Vagina (tissue), 2 donors: Measurements from ENCODE around the gene CRTAC1. TPM values are rescaled to one million over a fixed set of nuclear protein-coding genes. Genes with fewer than 3 reads are reported as not detected.
A peak's percentile ranks its signal among the peaks of the same experiment; 100 is the strongest.

ENCODE experiments used
- DNase-seq, 2 donors: peaks; one replicate each; pipeline ENCODE4 v3.0.0-alpha.2; 2017; ENCODE audit errors: extremely low spot score in 2 of 2
- H3K27ac ChIP-seq: fragments of 200-600 bp; sonication (generic); one replicate; pipeline ENCODE4 v1.5.1; 2019
- H3K27me3 ChIP-seq: fragments of 200-600 bp; sonication (generic); one replicate; pipeline ENCODE4 v1.5.1; 2019
- H3K36me3 ChIP-seq, 2 donors: fragments of 200-600 bp; sonication (generic); one replicate each; pipeline ENCODE4 v1.5.1; 2017 to 2019
- H3K4me1 ChIP-seq: fragments of 200-600 bp; sonication (generic); one replicate; pipeline ENCODE4 v1.5.1; 2019
- H3K4me3 ChIP-seq, 2 donors: fragments of 200-600 bp; sonication (generic); 1 replicate in 1 of 2; 2 replicates in 1 of 2; pipeline ENCODE4 v1.5.1; 2016 to 2019
- H3K9me3 ChIP-seq: fragments of 200-600 bp; sonication (generic); one replicate; pipeline ENCODE4 v1.5.1; 2019
- CTCF ChIP-seq, 3 experiments: fragments of 450-650 bp in 2 of 3; fragments of 200-600 bp in 1 of 3; sonication (generic) in 1 of 3; IDR thresholded peaks; one replicate each; pipeline ENCODE4 v1.5.1; 2017 to 2019; ENCODE audit warnings: antibody characterized with exemption in 3 of 3, mild to moderate bottlenecking in 2 of 3, moderate library complexity in 2 of 3
- POLR2A ChIP-seq, 2 donors: fragments of 450-650 bp; IDR thresholded peaks; one replicate each; pipeline ENCODE4 v1.6.1; 2017; ENCODE audit warnings: antibody characterized with exemption in 2 of 2, mild to moderate bottlenecking in 2 of 2, moderate library complexity in 2 of 2
- POLR2AphosphoS5 ChIP-seq, 2 donors: sonication (generic); formaldehyde crosslinking; IDR thresholded peaks; one replicate each; pipeline ENCODE4 v1.9.0; 2017; ENCODE audit warnings: antibody characterized with exemption in 2 of 2, mild to moderate bottlenecking in 2 of 2, low read depth in 1 of 2; ENCODE audit not compliant: insufficient read depth in 1 of 2
- intact Hi-C: fragments of 100-400 bp; cut with DNase I; formaldehyde crosslinking; loops from one replicate; pipeline ENCODE4 v1.15.1; 2023
- total RNA-seq: library from RNA; depleted of rRNA; stranded (reverse); fragments of >200 nt; gene quantifications from one replicate; pipeline ENCODE4 v1.2.3, GENCODE V29; 2016

CRTAC1 gene
- total RNA-seq, 1 donor from 2014 or later, result 2.5 TPM

- Histone ChIP-seq H3K27ac (no peak overlapping the region), H3K4me1 (peaks cover 15% of the 10 kb centered on the region), H3K27me3 (no peaks in the 10 kb centered on the region), H3K9me3 (no peaks in the 10 kb centered on the region), H3K4me3 (peak overlapping the region; percentile 41 to 50), H3K36me3 (no peaks in the 10 kb centered on the region)
- DNase-seq, result no peak
- no peak for TF ChIP-seq CTCF (IDR thresholded peaks at IDR 0.05)
- intact Hi-C loops, result no loop called here
Observed at GRCh38 chr10:98030991-98031431, 590 bp upstream of the CRTAC1 start.

GRCh38 chr10:98029149-98030092 is 1.0 kb downstream of the CRTAC1 start:
- H3K27me3 ChIP-seq, result no peaks in the 10 kb centered on the region
- intact Hi-C loops, result no loop called here
- H3K4me3 ChIP-seq, result peak overlapping the region; percentile 45 to 50
- H3K9me3 ChIP-seq, result no peaks in the 10 kb centered on the region
- peaks cover 15% of the 10 kb centered on the region for H3K4me1 ChIP-seq
- no peak for DNase-seq
- TF ChIP-seq CTCF (IDR thresholded peaks at IDR 0.05) (no peak), POLR2A (IDR thresholded peaks at IDR 0.05) (no peak), POLR2AphosphoS5 (IDR thresholded peaks at IDR 0.05; ENCODE audit: insufficient read depth in 1 of 2, low read depth in 1 of 2) (no peak)
- no peak overlapping the region for H3K27ac ChIP-seq
- no peaks in the 10 kb centered on the region for H3K36me3 ChIP-seq

- intact Hi-C loops, result no loop called here
- no peaks in the 10 kb centered on the region for H3K36me3 ChIP-seq
- TF ChIP-seq POLR2A (IDR thresholded peaks at IDR 0.05) (no peak), CTCF (IDR thresholded peaks at IDR 0.05) (peak in 1 of 3 experiments; percentile 42)
- no peak overlapping the region for H3K4me3 ChIP-seq
- H3K9me3 ChIP-seq, result no peaks in the 10 kb centered on the region
- H3K4me1 ChIP-seq, result peaks cover 15% of the 10 kb centered on the region
- no peak for DNase-seq
- H3K27me3 ChIP-seq, result no peaks in the 10 kb centered on the region
- H3K27ac ChIP-seq, result no peak overlapping the region
Observed at GRCh38 chr10:98028168-98028770, 2.2 kb downstream of the CRTAC1 start.

- Histone ChIP-seq H3K4me3 (no peak overlapping the region), H3K27ac (no peak overlapping the region), H3K27me3 (no peaks in the 10 kb centered on the region), H3K36me3 (no peaks in the 10 kb centered on the region), H3K9me3 (no peaks in the 10 kb centered on the region), H3K4me1 (no peaks in the 10 kb centered on the region)
- intact Hi-C loops, result no loop called here
- no peak for DNase-seq
- TF ChIP-seq POLR2A (IDR thresholded peaks at IDR 0.05) (no peak), POLR2AphosphoS5 (IDR thresholded peaks at IDR 0.05; ENCODE audit: insufficient read depth in 1 of 2, low read depth in 1 of 2) (no peak), CTCF (IDR thresholded peaks at IDR 0.05) (no peak)
Observed at GRCh38 chr10:98023024-98023423, 7.4 kb downstream of the CRTAC1 start.

GRCh38 chr10:98020784-98021183 is 9.6 kb downstream of the CRTAC1 start:
- TF ChIP-seq POLR2A (IDR thresholded peaks at IDR 0.05) (no peak), CTCF (IDR thresholded peaks at IDR 0.05) (no peak), POLR2AphosphoS5 (IDR thresholded peaks at IDR 0.05; ENCODE audit: insufficient read depth in 1 of 2, low read depth in 1 of 2) (no peak)
- no peak for DNase-seq
- intact Hi-C loops, result no loop called here
- no peaks in the 10 kb centered on the region for H3K27me3 ChIP-seq
- H3K9me3 ChIP-seq, result no peaks in the 10 kb centered on the region
- no peak overlapping the region for H3K27ac ChIP-seq
- no peak overlapping the region for H3K4me3 ChIP-seq
- no peaks in the 10 kb centered on the region for H3K36me3 ChIP-seq
- no peaks in the 10 kb centered on the region for H3K4me1 ChIP-seq
